HG03342 (cell line): ENCODE measurements around the gene ATP5PB.

ENCODE experiments used
- ATAC-seq: cut with Tn5 transposase; IDR thresholded peaks from one replicate; pipeline ENCODE4 v1.9.1; 2021; ENCODE audit warnings: mild to moderate bottlenecking, moderate library complexity; ENCODE audit not compliant: unreplicated experiment

The ATP5PB gene

GRCh38 chr1:111448918-111449702, at the start of gene ATP5PB, which contains the start of gene WDR77:
Gene ATP5PB (plus strand): TSS chr1:111449464. CDS start chr1:111449542, 78 bp downstream.
Gene WDR77 (minus strand): TSS chr1:111449256. CDS start chr1:111449169, 87 bp downstream.
- ATAC-seq: peak; percentile 90

- ATAC-seq: no peak
These were observed 49.3 kb upstream of the ATP5PB start for GRCh38 chr1:111399792-111400610.

GRCh38 chr1:111402083-111402482, 47.2 kb upstream of the ATP5PB start:
- no peak for ATAC-seq

GRCh38 chr1:111404588-111404987, 44.7 kb upstream of the ATP5PB start:
- ATAC-seq: no peak

- ATAC-seq: peak; percentile 94
These were observed 42.9 kb upstream of the ATP5PB start for GRCh38 chr1:111406321-111406768.

- ATAC-seq: no peak
These were observed 42.0 kb upstream of the ATP5PB start for GRCh38 chr1:111407301-111407700.

GRCh38 chr1:111412839-111413238, 36.4 kb upstream of the ATP5PB start:
- ATAC-seq: no peak

- ATAC-seq: no peak
These were observed 34.5 kb upstream of the ATP5PB start for GRCh38 chr1:111414756-111415155.

- ATAC-seq: no peak
These were observed 33.8 kb upstream of the ATP5PB start for GRCh38 chr1:111415461-111415860.

GRCh38 chr1:111417755-111418154, 31.5 kb upstream of the ATP5PB start:
- ATAC-seq: no peak

GRCh38 chr1:111419037-111419436, 30.2 kb upstream of the ATP5PB start:
- ATAC-seq: no peak

- ATAC-seq: no peak
These were observed 28.9 kb upstream of the ATP5PB start for GRCh38 chr1:111420377-111420776.

GRCh38 chr1:111422546-111423391, 26.5 kb upstream of the ATP5PB start:
- no peak for ATAC-seq

- no peak for ATAC-seq
These were observed 25.0 kb upstream of the ATP5PB start for GRCh38 chr1:111424281-111424680.

- ATAC-seq: no peak
These were observed 12.5 kb upstream of the ATP5PB start for GRCh38 chr1:111436726-111437125.

- ATAC-seq: no peak
These were observed 9.6 kb upstream of the ATP5PB start for GRCh38 chr1:111439461-111440351.

GRCh38 chr1:111441573-111442192, 7.6 kb upstream of the ATP5PB start:
- no peak for ATAC-seq

- ATAC-seq: no peak
These were observed 6.8 kb upstream of the ATP5PB start for GRCh38 chr1:111442457-111442856.

GRCh38 chr1:111444031-111444430, 5.2 kb upstream of the ATP5PB start:
- no peak for ATAC-seq
